ENCODE results near the gene LCN1. TPM values are rescaled to one million over a fixed set of nuclear protein-coding genes. Genes with fewer than 3 reads are reported as not detected.
"Not testable (repeated sequence)": the region's sequence is repeated elsewhere in the genome, so short reads cannot be mapped to it uniquely, and the experiment has no call there.

Gene LCN1
- total and polyA plus RNA-seq, 2 donors = 0.19 to 1.2 TPM

- H3K27me3 ChIP-seq (ENCODE audit: control insufficient read depth in 2 of 2, insufficient read depth in 1 of 2, low read length in 1 of 2) = no peaks in the 10 kb centered on the region
- H3K27ac ChIP-seq (ENCODE audit: low read depth in 1 of 2, low read length in 1 of 2) = no peak overlapping the region
- H3K9me3 ChIP-seq (ENCODE audit: control insufficient read depth in 2 of 2, insufficient read depth in 1 of 2, low read length in 1 of 2) = peaks cover 0 to 2% of the 10 kb centered on the region in 2 donors
- no peak for DNase-seq (ENCODE audit: low read depth in 6 of 9, low spot score in 9 of 9)
- H3K4me3 ChIP-seq (ENCODE audit: low read length in 2 of 2) = no peak overlapping the region
- H3K4me1 ChIP-seq (ENCODE audit: control insufficient read depth in 2 of 2, insufficient read depth in 2 of 2, low read length in 2 of 2) = no peaks in the 10 kb centered on the region
- peaks cover 5 to 8% of the 10 kb centered on the region in 2 donors for H3K36me3 ChIP-seq (ENCODE audit: control insufficient read depth in 2 of 2, insufficient read depth in 2 of 2, low read length in 1 of 2)
- WGBS = 94% methylated on average over 2 of the region's 2 CpGs
Observed at GRCh38 chr9:135509458-135509857, 11.8 kb upstream of the LCN1 start.

DNA sequence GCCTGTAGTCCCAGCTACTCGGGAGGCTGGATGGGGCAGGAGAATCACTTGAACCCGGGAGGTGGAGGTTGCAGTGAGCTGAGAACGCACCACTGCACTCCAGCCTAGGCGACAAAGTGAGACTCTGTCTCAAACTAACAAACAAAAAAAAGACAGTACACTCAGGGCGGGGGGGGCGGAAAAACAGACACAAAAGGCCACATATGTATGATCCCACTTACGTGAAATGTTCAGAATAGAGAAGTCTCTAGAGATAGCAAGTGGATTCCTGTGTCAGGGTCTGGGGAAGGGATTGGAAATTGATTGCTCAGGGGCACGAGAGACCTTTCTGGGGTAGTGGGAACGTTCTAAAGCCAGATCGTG, 9.0 kb upstream of the LCN1 start:
- peaks cover 0 to 2% of the 10 kb centered on the region in 2 donors for H3K9me3 ChIP-seq (ENCODE audit: control insufficient read depth in 2 of 2, insufficient read depth in 1 of 2, low read length in 1 of 2)
- H3K27ac ChIP-seq (ENCODE audit: low read depth in 1 of 2, low read length in 1 of 2) = no peak overlapping the region
- no peak overlapping the region for H3K4me3 ChIP-seq (ENCODE audit: low read length in 2 of 2)
- 84% methylated on average over 10 of the region's 10 CpGs for WGBS
- H3K36me3 ChIP-seq (ENCODE audit: control insufficient read depth in 2 of 2, insufficient read depth in 2 of 2, low read length in 1 of 2) = no peaks in the 10 kb centered on the region
- H3K27me3 ChIP-seq (ENCODE audit: control insufficient read depth in 2 of 2, insufficient read depth in 1 of 2, low read length in 1 of 2) = peaks cover 0 to 2% of the 10 kb centered on the region in 2 donors
- no peak for DNase-seq (ENCODE audit: low read depth in 6 of 9, low spot score in 9 of 9)
- no peaks in the 10 kb centered on the region for H3K4me1 ChIP-seq (ENCODE audit: control insufficient read depth in 2 of 2, insufficient read depth in 2 of 2, low read length in 2 of 2)

DNA sequence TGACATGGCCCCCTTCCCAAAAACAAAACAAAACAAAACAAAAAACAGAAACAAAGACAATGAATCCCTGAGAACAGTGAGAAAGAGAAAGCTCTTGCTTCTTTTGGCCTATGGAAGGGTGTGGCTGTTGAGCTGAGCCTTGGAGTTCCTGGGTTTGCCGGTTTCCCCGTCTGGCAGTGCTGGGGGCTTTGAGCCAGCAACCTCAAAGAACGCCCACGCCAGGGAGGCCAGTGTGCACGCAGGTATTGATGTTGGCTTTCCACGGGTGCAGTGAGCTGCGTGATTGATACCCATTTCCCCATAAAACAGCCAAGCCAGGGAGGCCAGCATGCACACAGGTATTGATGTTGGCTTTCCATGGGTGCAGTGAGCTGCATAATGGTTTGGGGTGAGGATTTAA, 8.3 kb upstream of the LCN1 start:
- H3K36me3 ChIP-seq (ENCODE audit: control insufficient read depth in 2 of 2, insufficient read depth in 2 of 2, low read length in 1 of 2) = no peaks in the 10 kb centered on the region
- H3K4me1 ChIP-seq (ENCODE audit: control insufficient read depth in 2 of 2, insufficient read depth in 2 of 2, low read length in 2 of 2) = no peaks in the 10 kb centered on the region
- H3K4me3 ChIP-seq (ENCODE audit: low read length in 2 of 2) = no peak overlapping the region
- DNase-seq (ENCODE audit: low read depth in 6 of 9, low spot score in 9 of 9) = no peak
- H3K9me3 ChIP-seq (ENCODE audit: control insufficient read depth in 2 of 2, insufficient read depth in 1 of 2, low read length in 1 of 2) = no peaks in the 10 kb centered on the region
- 64% methylated on average over 7 of the region's 7 CpGs for WGBS
- H3K27ac ChIP-seq (ENCODE audit: low read depth in 1 of 2, low read length in 1 of 2) = no peak overlapping the region
- H3K27me3 ChIP-seq (ENCODE audit: control insufficient read depth in 2 of 2, insufficient read depth in 1 of 2, low read length in 1 of 2) = peaks cover 0 to 5% of the 10 kb centered on the region in 2 donors

DNA sequence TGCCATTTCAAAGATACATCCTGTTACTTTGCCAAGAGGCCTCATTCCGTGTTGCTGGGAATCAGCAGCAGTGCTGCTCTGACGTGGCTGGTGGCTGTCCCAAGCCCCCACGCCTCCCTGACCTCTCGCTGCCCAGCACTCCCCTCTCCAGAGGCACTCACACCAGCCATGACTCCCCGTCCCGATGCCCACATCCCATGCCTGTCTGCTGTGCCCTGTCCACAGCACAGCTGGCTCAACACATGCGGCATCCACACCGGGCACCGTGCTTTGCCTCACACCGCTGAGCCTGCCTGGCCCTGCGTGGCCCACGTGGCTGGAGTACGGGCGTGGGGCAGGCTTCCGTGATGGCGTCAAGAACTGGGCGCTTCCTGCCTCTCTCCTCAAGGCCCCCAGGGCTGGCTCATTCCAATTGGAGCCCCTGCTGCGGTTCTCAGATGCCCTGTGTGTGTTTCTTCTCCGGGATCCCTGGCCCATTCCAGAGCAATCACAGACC, 7.8 kb upstream of the LCN1 start:
- Histone ChIP-seq H3K9me3 (ENCODE audit: control insufficient read depth in 2 of 2, insufficient read depth in 1 of 2, low read length in 1 of 2) (no peaks in the 10 kb centered on the region), H3K27ac (ENCODE audit: low read depth in 1 of 2, low read length in 1 of 2) (no peak overlapping the region), H3K4me3 (ENCODE audit: low read length in 2 of 2) (no peak overlapping the region), H3K27me3 (ENCODE audit: control insufficient read depth in 2 of 2, insufficient read depth in 1 of 2, low read length in 1 of 2) (peaks cover 0 to 5% of the 10 kb centered on the region in 2 donors), H3K36me3 (ENCODE audit: control insufficient read depth in 2 of 2, insufficient read depth in 2 of 2, low read length in 1 of 2) (no peaks in the 10 kb centered on the region), H3K4me1 (ENCODE audit: control insufficient read depth in 2 of 2, insufficient read depth in 2 of 2, low read length in 2 of 2) (no peaks in the 10 kb centered on the region)
- 84% methylated on average over 19 of the region's 19 CpGs for WGBS
- no peak for DNase-seq (ENCODE audit: low read depth in 6 of 9, low spot score in 9 of 9)

- not testable (repeated sequence) for H3K4me1 ChIP-seq (ENCODE audit: control insufficient read depth in 2 of 2, insufficient read depth in 2 of 2, low read length in 2 of 2); H3K9me3 ChIP-seq (ENCODE audit: control insufficient read depth in 2 of 2, insufficient read depth in 1 of 2, low read length in 1 of 2); H3K27me3 ChIP-seq (ENCODE audit: control insufficient read depth in 2 of 2, insufficient read depth in 1 of 2, low read length in 1 of 2); DNase-seq (ENCODE audit: low read depth in 6 of 9, low spot score in 9 of 9); H3K36me3 ChIP-seq (ENCODE audit: control insufficient read depth in 2 of 2, insufficient read depth in 2 of 2, low read length in 1 of 2); H3K27ac ChIP-seq (ENCODE audit: low read depth in 1 of 2, low read length in 1 of 2); H3K4me3 ChIP-seq (ENCODE audit: low read length in 2 of 2)
- WGBS = 90% methylated on average over 9 of the region's 9 CpGs
Observed at GRCh38 chr9:135513906-135514305, 7.3 kb upstream of the LCN1 start.

DNA sequence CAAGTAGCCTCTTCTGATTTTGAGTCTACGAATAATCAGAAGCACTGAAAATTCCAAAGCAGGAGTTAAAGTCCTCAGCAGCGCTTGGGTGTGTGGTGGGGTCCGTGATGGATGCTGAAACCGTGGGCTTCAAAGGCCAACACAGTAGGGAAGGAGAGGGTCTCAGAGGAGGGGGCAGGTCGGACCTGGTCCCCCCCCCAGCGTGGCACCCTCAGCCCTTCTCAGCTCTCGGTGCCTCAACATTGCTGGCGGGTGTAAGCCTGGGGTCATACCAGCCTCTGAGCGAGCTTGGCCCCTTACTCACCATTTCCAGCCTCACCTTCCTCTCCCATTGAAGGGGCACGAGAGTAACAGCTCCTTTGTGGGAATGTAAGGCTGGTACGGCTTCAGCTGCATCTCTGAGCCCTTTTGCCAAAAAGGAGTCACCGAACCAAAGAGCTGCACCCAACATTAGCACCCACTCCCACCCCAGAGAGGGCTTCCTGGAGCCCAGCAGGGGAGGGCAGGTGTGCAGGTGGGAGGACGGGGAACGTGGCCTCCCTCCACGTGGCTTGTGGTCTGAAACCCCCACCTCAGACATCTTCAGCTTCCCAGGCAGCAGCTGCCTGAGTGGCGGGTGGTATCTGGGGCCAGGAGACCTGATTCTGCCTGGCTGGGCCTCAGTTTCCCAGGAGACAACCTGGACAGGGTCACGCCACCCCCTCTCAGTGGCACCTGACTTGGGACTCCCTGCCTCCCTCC, 6.7 kb upstream of the LCN1 start:
- H3K4me1 ChIP-seq (ENCODE audit: control insufficient read depth in 2 of 2, insufficient read depth in 2 of 2, low read length in 2 of 2) = no peaks in the 10 kb centered on the region
- H3K36me3 ChIP-seq (ENCODE audit: control insufficient read depth in 2 of 2, insufficient read depth in 2 of 2, low read length in 1 of 2) = no peaks in the 10 kb centered on the region
- H3K27me3 ChIP-seq (ENCODE audit: control insufficient read depth in 2 of 2, insufficient read depth in 1 of 2, low read length in 1 of 2) = peaks cover 0 to 5% of the 10 kb centered on the region in 2 donors
- H3K4me3 ChIP-seq (ENCODE audit: low read length in 2 of 2) = no peak overlapping the region
- WGBS = 81% methylated on average over 16 of the region's 17 CpGs
- no peak for DNase-seq (ENCODE audit: low read depth in 6 of 9, low spot score in 9 of 9)
- H3K9me3 ChIP-seq (ENCODE audit: control insufficient read depth in 2 of 2, insufficient read depth in 1 of 2, low read length in 1 of 2) = no peaks in the 10 kb centered on the region
- H3K27ac ChIP-seq (ENCODE audit: low read depth in 1 of 2, low read length in 1 of 2) = no peak overlapping the region

DNA sequence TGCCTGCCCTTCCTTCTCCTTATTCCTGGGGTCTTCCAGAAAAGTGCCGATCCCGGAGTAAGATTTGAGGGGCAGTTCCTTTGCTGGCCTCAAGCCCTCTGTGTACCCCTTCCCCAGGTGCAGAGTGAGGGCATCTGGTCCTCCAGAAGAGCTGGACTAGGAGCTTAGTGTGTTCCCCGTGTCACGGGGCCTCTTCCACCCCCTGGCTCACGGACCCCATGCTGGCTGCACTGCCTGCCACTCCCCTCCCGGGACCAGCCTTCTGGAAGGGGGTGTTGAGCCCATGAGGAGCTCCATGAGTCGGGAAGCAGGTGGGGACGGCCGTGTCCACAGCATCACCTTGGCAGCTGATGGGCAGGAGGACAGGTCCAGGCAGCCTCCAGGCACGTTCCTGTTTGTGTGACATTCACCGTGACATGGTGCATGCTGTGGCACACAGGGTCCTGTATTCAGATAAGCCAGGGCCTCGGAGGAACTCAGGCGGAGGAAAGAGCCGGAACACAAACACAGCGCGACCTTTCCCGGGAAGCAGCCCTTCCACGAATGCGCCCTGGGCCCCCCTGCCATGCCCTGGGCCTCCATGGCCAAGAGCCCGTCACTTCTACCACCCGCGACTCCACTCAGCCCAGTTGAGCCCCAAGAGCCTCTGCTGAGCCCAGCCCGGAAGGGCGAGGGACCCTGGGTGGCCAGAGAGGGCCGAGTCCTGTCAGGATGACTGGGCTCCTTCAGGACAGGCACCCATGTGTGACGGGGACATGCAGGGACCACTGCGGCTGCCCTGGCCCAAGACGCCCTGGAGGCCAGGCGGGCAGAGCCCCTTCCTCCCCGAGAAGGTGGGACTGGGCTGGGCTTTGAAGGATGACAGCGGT, 5.9 kb upstream of the LCN1 start:
- Histone ChIP-seq H3K36me3 (ENCODE audit: control insufficient read depth in 2 of 2, insufficient read depth in 2 of 2, low read length in 1 of 2) (no peaks in the 10 kb centered on the region), H3K4me1 (ENCODE audit: control insufficient read depth in 2 of 2, insufficient read depth in 2 of 2, low read length in 2 of 2) (no peaks in the 10 kb centered on the region), H3K4me3 (ENCODE audit: low read length in 2 of 2) (no peak overlapping the region), H3K27ac (ENCODE audit: low read depth in 1 of 2, low read length in 1 of 2) (no peak overlapping the region), H3K9me3 (ENCODE audit: control insufficient read depth in 2 of 2, insufficient read depth in 1 of 2, low read length in 1 of 2) (no peaks in the 10 kb centered on the region), H3K27me3 (ENCODE audit: control insufficient read depth in 2 of 2, insufficient read depth in 1 of 2, low read length in 1 of 2) (peaks cover 0 to 5% of the 10 kb centered on the region in 2 donors)
- no peak for DNase-seq (ENCODE audit: low read depth in 6 of 9, low spot score in 9 of 9)
- WGBS = 89% methylated on average over 31 of the region's 31 CpGs

DNA sequence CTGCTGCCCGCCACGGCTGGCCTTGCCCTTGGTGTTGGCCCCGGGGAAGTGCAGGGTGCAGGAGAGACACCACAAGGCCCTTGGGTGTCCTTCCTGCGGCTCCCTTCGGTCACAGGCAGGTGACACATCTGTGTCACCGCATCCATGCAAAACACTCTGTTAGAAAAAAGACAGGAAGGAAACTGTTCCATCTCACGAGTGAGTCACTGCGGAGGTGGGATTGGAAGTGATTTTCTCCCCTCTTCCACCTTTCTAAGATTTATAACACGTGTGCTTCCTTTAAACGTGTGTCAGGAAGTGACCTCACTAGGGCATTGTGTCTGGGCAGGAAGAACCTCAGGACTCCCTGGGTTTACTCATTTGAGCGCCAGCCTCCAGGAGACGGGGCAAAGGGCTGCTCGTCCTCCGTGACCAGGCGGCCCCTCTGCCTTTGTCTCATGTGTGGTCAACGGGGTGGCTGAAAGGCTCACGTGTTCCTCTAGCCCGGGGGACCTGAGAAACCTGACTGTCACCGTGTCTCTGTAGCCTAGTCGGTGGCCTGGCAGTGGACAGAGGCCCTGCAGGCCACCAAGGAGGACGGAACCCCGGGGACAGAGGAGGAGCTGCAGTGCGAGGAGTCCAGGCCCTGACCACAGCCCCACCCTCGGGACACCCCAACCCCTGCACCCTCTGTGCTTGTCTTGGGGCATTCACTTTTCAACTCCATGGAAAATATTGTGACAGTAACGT, 4.9 kb upstream of the LCN1 start:
- Histone ChIP-seq H3K4me1 (ENCODE audit: control insufficient read depth in 2 of 2, insufficient read depth in 2 of 2, low read length in 2 of 2) (no peaks in the 10 kb centered on the region), H3K27ac (ENCODE audit: low read depth in 1 of 2, low read length in 1 of 2) (no peak overlapping the region), H3K9me3 (ENCODE audit: control insufficient read depth in 2 of 2, insufficient read depth in 1 of 2, low read length in 1 of 2) (no peaks in the 10 kb centered on the region), H3K4me3 (ENCODE audit: low read length in 2 of 2) (no peak overlapping the region), H3K27me3 (ENCODE audit: control insufficient read depth in 2 of 2, insufficient read depth in 1 of 2, low read length in 1 of 2) (peaks cover 0 to 5% of the 10 kb centered on the region in 2 donors), H3K36me3 (ENCODE audit: control insufficient read depth in 2 of 2, insufficient read depth in 2 of 2, low read length in 1 of 2) (no peaks in the 10 kb centered on the region)
- 55% methylated on average over 25 of the region's 25 CpGs for WGBS
- no peak for DNase-seq (ENCODE audit: low read depth in 6 of 9, low spot score in 9 of 9)
